Neuronal stem cell (in vitro differentiated cells): ENCODE data around the gene ERC1.

Experiments
- DNase-seq: peaks from one replicate; pipeline ENCODE4 v3.0.0-alpha.2; 2013; ENCODE audit warnings: low spot score
- H2AFZ ChIP-seq: one replicate; pipeline ENCODE4 v1.6.1; 2013; ENCODE audit warnings: mild to moderate bottlenecking, low read length, inconsistent platforms
- H2AK5ac ChIP-seq: 2 replicates; pipeline ENCODE4 v1.6.1; 2013; ENCODE audit warnings: low read depth, mild to moderate bottlenecking, inconsistent platforms, low read length, moderate library complexity, mixed read lengths
- H2BK120ac ChIP-seq: 2 replicates; pipeline ENCODE4 v1.6.1; 2013; ENCODE audit warnings: low read depth, mild to moderate bottlenecking, inconsistent platforms, low read length, moderate library complexity, mixed read lengths
- H2BK12ac ChIP-seq: one replicate; pipeline ENCODE4 v1.6.1; 2013; ENCODE audit warnings: low read length, inconsistent platforms
- H2BK15ac ChIP-seq: 2 replicates; pipeline ENCODE4 v1.6.1; 2013; ENCODE audit warnings: mild to moderate bottlenecking, low read length, inconsistent platforms, mixed read lengths
- H2BK5ac ChIP-seq: one replicate; pipeline ENCODE4 v1.6.1; 2013; ENCODE audit warnings: inconsistent platforms, mild to moderate bottlenecking, low read length, moderate library complexity
- H3K14ac ChIP-seq: one replicate; pipeline ENCODE4 v1.6.1; 2013; ENCODE audit warnings: low read length, inconsistent platforms
- H3K18ac ChIP-seq: 2 replicates; pipeline ENCODE4 v1.6.1; 2013; ENCODE audit warnings: low read length, inconsistent platforms
- H3K23ac ChIP-seq: 2 replicates; pipeline ENCODE4 v1.6.1; 2013; ENCODE audit warnings: low read depth, mild to moderate bottlenecking, mixed read lengths, low read length, inconsistent platforms; ENCODE audit not compliant: poor library complexity
- H3K27ac ChIP-seq: replicated peaks from 3 replicates; pipeline ENCODE4 v1.5.1; 2013; ENCODE audit warnings: low read length, inconsistent platforms
- H3K27me3 ChIP-seq, 3 experiments: 2 replicates each; pipeline ENCODE4 v1.6.1; 2013; ENCODE audit warnings: low read length in 3 of 3, mild to moderate bottlenecking in 2 of 3, inconsistent platforms in 1 of 3, low read depth in 1 of 3, mixed read lengths in 1 of 3, moderate library complexity in 1 of 3; ENCODE audit not compliant: control insufficient read depth in 3 of 3, insufficient read depth in 3 of 3
- H3K36me3 ChIP-seq, 2 donors: replicated peaks in 1 of 2; 2 replicates each; pipeline ENCODE4 v1.6.1; 2013; ENCODE audit warnings: low read length in 2 of 2; ENCODE audit not compliant: control insufficient read depth in 2 of 2, insufficient read depth in 2 of 2
- H3K4ac ChIP-seq: 2 replicates; pipeline ENCODE4 v1.6.1; 2013; ENCODE audit warnings: inconsistent platforms, mild to moderate bottlenecking, low read length, moderate library complexity
- H3K4me1 ChIP-seq, 2 donors: 1 replicate in 1 of 2; 2 replicates in 1 of 2; pipeline ENCODE4 v1.6.1; 2013; ENCODE audit warnings: low read length in 2 of 2, low read depth in 1 of 2; ENCODE audit not compliant: control insufficient read depth in 2 of 2, insufficient read depth in 1 of 2
- H3K4me2 ChIP-seq: one replicate; pipeline ENCODE4 v1.6.1; 2013; ENCODE audit warnings: mild to moderate bottlenecking, low read length, inconsistent platforms; ENCODE audit not compliant: insufficient read depth, poor library complexity, severe bottlenecking
- H3K4me3 ChIP-seq, 2 donors: 2 replicates each; pipeline ENCODE4 v1.5.1; 2013; ENCODE audit warnings: low read length in 2 of 2, mild to moderate bottlenecking in 2 of 2, inconsistent platforms in 1 of 2, moderate library complexity in 1 of 2
- H3K79me1 ChIP-seq: one replicate; pipeline ENCODE4 v1.6.1; 2013; ENCODE audit warnings: low read depth, mild to moderate bottlenecking, inconsistent platforms, low read length, moderate library complexity
- H3K9ac ChIP-seq: one replicate; pipeline ENCODE4 v1.6.1; 2013; ENCODE audit warnings: mild to moderate bottlenecking, low read depth, low read length, inconsistent platforms; ENCODE audit not compliant: poor library complexity
- H3K9me3 ChIP-seq, 2 donors: replicated peaks in 1 of 2; 2 replicates each; pipeline versions ENCODE3 to v1.6.1; 2013; ENCODE audit warnings: low read length in 2 of 2, mild to moderate bottlenecking in 2 of 2, inconsistent platforms in 1 of 2, low read depth in 1 of 2, mixed read lengths in 1 of 2, moderate library complexity in 1 of 2; ENCODE audit not compliant: control insufficient read depth in 2 of 2, insufficient read depth in 1 of 2
- H4K8ac ChIP-seq: one replicate; pipeline ENCODE4 v1.6.1; 2013; ENCODE audit warnings: low read depth, mild to moderate bottlenecking, inconsistent platforms, low read length, moderate library complexity
- H4K91ac ChIP-seq: one replicate; pipeline ENCODE4 v1.6.1; 2013; ENCODE audit warnings: low read length, low read depth, mild to moderate bottlenecking, inconsistent platforms; ENCODE audit not compliant: poor library complexity
- WGBS, 2 donors: extraction: QIAGEN DNeasy Blood & Tissue Kit; methylation state at CpG; one replicate each; pipeline ENCODE4 v1.1.7; 2013; ENCODE audit warnings: missing lambda C conversion rate in 2 of 2, mixed read lengths in 1 of 2; ENCODE audit not compliant: insufficient read length in 2 of 2, insufficient replicate concordance in 1 of 2; ENCODE audit errors: extremely low coverage in 2 of 2; 5-methylcytosine and 5-hydroxymethylcytosine counted together

The ERC1 gene

DNA sequence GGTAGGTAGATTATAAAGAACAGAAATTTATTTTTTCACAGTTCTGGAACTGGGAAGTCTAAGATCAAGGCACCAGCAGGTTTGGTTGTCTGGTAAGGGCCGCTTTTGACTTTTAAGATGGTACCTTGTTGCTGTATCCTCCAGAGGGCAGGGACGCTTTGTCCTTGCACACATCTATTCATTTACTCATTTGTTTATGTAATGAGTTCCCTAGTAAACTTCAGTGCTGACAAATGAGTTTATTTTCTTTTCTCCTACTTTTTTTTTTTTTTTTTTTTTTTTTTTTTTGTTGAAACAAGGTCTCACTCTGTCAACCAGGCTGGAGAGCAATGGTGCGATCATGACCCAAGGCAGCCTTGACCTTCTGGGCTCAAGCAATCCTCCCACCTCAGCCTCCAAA, 407.6 kb downstream of the ERC1 start:
- Histone ChIP-seq H3K36me3 (no peaks in the 10 kb centered on the region), H3K79me1 (no peaks in the 10 kb centered on the region), H3K4me1 (no peaks in the 10 kb centered on the region), H3K9me3 (peaks cover 0 to 2% of the 10 kb centered on the region in 2 donors), H3K4ac (no peak overlapping the region), H4K8ac (no peak overlapping the region), H2BK5ac (no peak overlapping the region), H3K4me2 (no peak overlapping the region), H3K23ac (no peak overlapping the region), H3K27me3 (no peaks in the 10 kb centered on the region), H2AK5ac (no peak overlapping the region), H3K4me3 (no peak overlapping the region), H2BK120ac (no peak overlapping the region), H4K91ac (no peak overlapping the region), H2BK15ac (no peak overlapping the region), H3K14ac (no peak overlapping the region), H3K18ac (no peak overlapping the region), H3K27ac (no peak overlapping the region), H2BK12ac (no peak overlapping the region), H2AFZ (no peak overlapping the region), H3K9ac (no peak overlapping the region)
- DNase-seq, result no peak
- WGBS, 2 donors, result no CpG with 5 or more reads among the region's 3 CpGs

GRCh38 chr12:1401891-1402290, 410.9 kb downstream of the ERC1 start:
- Histone ChIP-seq H3K36me3 (no peaks in the 10 kb centered on the region), H3K14ac (no peak overlapping the region), H3K4me1 (no peaks in the 10 kb centered on the region), H3K4ac (no peak overlapping the region), H3K4me2 (no peak overlapping the region), H2AFZ (no peak overlapping the region), H3K79me1 (no peaks in the 10 kb centered on the region), H3K27ac (no peak overlapping the region), H2BK15ac (no peak overlapping the region), H2BK12ac (no peak overlapping the region), H3K9ac (no peak overlapping the region), H3K18ac (no peak overlapping the region), H4K8ac (no peak overlapping the region), H4K91ac (no peak overlapping the region), H2BK120ac (no peak overlapping the region), H3K9me3 (no peaks in the 10 kb centered on the region), H3K4me3 (no peak overlapping the region), H3K23ac (no peak overlapping the region), H2BK5ac (no peak overlapping the region), H2AK5ac (no peak overlapping the region), H3K27me3 (no peaks in the 10 kb centered on the region)
- DNase-seq, result no peak
- no CpG with 5 or more reads among the region's 3 CpGs for WGBS, 2 donors

- no peak overlapping the region for H3K23ac ChIP-seq
- H3K9ac ChIP-seq, result no peak overlapping the region
Measured at GRCh38 chr12:1403417-1403816, 412.4 kb downstream of the ERC1 start.

DNA sequence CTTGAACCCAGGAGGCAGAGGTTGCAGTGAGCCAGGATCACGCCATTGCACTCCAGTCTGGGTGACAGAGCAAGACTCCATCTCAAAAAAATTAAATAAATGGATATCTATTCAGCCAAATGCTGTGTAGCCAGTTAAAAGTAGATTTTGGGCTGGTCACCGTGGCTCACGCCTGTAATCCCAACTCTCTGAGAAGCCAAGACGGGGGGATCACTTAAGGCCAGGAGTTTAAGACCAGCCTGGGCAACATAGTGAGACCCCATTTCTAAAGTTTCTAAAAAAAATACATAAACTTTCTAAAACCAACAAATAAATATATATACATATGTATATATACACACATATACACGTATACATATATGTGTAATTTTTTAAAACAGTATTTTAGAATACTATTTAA, 414.6 kb downstream of the ERC1 start:
- no peak overlapping the region for H2BK12ac ChIP-seq
- H3K9me3 ChIP-seq, result no peaks in the 10 kb centered on the region
- no CpG with 5 or more reads among the region's 5 CpGs for WGBS, 2 donors
- no peak for DNase-seq
- H3K4me1 ChIP-seq, result no peaks in the 10 kb centered on the region
- no peak overlapping the region for H3K4me3 ChIP-seq
- H3K23ac ChIP-seq, result no peak overlapping the region
- no peak overlapping the region for H3K9ac ChIP-seq
- no peak overlapping the region for H3K14ac ChIP-seq
- no peak overlapping the region for H2BK15ac ChIP-seq
- no peaks in the 10 kb centered on the region for H3K27me3 ChIP-seq
- H2BK120ac ChIP-seq, result no peak overlapping the region
- H3K4ac ChIP-seq, result no peak overlapping the region
- no peak overlapping the region for H2BK5ac ChIP-seq
- H4K8ac ChIP-seq, result no peak overlapping the region
- H2AK5ac ChIP-seq, result no peak overlapping the region
- H4K91ac ChIP-seq, result no peak overlapping the region
- no peak overlapping the region for H3K4me2 ChIP-seq
- H3K36me3 ChIP-seq, result no peaks in the 10 kb centered on the region
- H3K27ac ChIP-seq, result no peak overlapping the region
- H3K18ac ChIP-seq, result no peak overlapping the region
- H3K79me1 ChIP-seq, result no peaks in the 10 kb centered on the region
- H2AFZ ChIP-seq, result no peak overlapping the region

More at GRCh38 chr12:1403417-1403816, 412.4 kb downstream of the ERC1 start:
- no peak overlapping the region for H3K18ac ChIP-seq
- H2BK5ac ChIP-seq, result no peak overlapping the region
- H3K9me3 ChIP-seq, result no peaks in the 10 kb centered on the region
- no peak overlapping the region for H3K4me3 ChIP-seq
- H3K14ac ChIP-seq, result no peak overlapping the region
- H3K79me1 ChIP-seq, result no peaks in the 10 kb centered on the region
- H2BK15ac ChIP-seq, result no peak overlapping the region
- no peak overlapping the region for H2AFZ ChIP-seq
- no CpG with 5 or more reads among the region's 4 CpGs for WGBS, 2 donors
- no peak overlapping the region for H4K91ac ChIP-seq
- H2AK5ac ChIP-seq, result no peak overlapping the region
- no peak for DNase-seq
- no peaks in the 10 kb centered on the region for H3K27me3 ChIP-seq
- H4K8ac ChIP-seq, result no peak overlapping the region
- no peak overlapping the region for H3K4me2 ChIP-seq
- H3K4ac ChIP-seq, result no peak overlapping the region
- H3K36me3 ChIP-seq, result no peaks in the 10 kb centered on the region
- no peak overlapping the region for H2BK12ac ChIP-seq
- H3K27ac ChIP-seq, result no peak overlapping the region
- H3K4me1 ChIP-seq, result no peaks in the 10 kb centered on the region
- no peak overlapping the region for H2BK120ac ChIP-seq
